ENCODE data around the gene NRG3.
"Not testable (repeated sequence)": the region's sequence is repeated elsewhere in the genome, so short reads cannot be mapped to it uniquely, and the experiment has no call there.

The NRG3 gene

DNA sequence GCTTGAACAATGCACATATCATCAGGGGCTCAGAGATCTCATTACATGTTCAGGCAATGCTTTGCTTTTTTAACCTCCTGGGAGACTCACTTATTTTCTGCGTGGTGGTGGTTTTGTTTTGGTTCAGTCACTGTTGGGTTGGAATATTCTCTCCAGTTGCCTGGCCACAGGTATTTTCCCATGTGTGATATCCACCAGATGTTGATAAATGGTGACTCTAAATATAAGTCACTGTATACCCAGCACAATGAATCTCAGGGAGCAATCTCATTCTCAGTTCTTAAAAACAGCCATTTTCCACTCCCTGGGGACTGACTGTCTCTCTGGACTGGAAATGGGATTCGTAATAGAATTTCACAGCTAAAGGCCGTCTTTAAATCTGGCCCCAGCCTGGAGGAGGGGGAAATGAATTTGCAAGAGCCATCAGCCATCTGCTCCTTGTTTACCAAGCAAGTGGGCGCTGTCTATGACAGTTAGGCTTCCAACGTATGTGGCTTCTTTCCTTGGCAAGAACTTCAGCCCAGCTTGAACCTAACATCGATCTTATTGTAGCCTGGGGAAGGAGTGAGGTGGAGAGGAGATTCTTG, 1106.2 kb downstream of the NRG3 start:
- no peak for DNase-seq (ENCODE audit: low read depth in 2 of 2)

DNA sequence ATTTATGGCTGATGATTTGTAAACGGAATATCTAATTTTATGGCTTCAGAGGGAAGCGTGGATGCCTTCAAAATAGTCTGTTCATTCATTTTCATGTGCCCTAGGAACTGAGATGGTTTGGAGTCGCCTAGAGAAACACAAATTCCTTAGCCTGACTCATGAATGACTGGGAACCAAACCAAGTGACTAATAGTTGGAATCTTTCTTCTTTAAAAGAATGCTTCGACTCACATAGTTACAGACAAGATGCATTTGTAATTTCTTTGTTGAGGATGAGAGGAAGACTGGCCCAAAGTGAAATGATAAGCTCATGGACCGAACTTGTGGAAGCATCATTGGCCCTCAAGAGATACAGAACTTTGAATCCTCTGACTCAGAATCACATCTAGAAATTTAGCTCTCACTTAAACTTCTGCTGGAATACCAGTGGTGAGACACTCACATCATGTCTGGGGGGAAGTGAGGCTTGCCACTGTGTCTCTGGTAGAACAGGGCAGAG, 1107.2 kb downstream of the NRG3 start:
- no peak for DNase-seq (ENCODE audit: low read depth in 2 of 2)

DNA sequence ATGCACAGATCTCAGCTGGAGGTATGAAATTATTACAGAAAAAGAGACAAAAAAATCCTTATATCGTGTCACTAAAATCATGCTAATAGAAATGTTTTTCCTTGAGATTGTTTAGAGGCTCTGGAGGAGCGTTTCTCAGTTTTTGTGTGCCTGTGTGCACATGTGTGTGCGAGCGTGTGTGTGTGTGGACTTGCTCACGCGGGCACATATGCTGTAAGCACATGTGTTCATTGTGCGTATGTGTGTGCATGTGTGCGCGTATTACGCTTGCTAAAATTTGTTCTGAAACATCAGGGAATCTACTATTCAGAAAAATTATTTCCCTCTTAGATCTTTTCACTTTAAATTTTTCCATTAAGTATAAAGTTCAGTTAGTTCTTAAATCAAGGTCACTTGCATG, 1111.2 kb downstream of the NRG3 start:
- no peak for DNase-seq (ENCODE audit: low read depth in 2 of 2)

DNA sequence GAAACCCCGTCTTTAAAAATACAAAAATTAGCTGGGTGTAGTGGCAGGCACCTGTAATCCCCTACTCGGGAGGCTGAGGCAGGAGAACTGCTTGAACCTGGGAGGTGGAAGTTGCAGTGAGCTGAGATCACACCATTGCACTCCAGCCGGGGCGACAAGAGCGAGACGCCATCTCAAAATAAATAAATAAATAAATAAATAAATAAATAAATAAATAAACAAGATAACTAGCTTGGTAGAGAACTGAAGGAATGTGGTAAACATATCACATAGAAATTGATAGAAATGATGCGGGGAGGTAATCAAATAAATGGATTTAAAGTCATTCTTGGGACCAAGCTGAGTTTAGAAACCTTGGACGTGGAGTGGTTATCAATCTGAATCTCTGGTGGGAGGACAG, 1131.5 kb downstream of the NRG3 start:
- not testable (repeated sequence) for DNase-seq (ENCODE audit: low read depth in 2 of 2)

DNA sequence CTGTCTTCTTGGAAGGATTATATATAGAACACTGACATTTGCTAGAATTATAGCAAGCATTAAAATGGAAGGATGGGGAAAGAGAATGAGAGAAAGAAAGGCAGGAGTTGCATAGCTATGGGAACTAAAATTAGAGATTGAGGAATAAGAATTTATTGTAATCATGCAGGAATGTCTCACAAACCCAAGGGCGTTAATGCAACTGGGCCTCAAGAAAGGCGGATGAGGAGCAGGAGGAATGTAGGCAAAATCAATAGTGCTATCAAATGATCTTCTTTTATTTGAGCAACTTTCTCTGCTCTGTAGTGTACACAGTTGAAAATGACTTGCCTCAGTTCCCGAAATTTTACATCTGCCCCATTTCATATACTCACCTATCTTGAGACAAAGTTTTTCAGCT, 1132.5 kb downstream of the NRG3 start:
- DNase-seq (ENCODE audit: low read depth in 2 of 2) = no peak

DNA sequence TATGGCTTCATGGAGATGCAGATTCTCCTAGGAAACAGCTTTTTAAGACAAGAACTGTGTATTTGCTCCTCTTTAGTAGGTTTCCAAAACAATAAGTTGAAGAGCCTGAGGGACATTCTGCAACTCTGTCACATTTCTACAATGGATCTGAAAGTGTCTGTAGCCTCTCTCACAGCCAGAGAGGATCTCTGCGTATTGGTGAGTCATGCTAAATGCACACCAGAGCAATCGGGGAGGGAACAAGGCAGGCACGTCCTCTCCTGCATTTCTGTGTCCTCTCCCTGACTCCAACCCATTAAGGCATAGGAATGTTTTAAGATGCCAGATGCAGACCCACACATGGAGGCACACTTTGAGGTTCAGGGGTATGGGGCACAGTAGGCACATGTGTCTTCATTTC, 1137.9 kb downstream of the NRG3 start:
- no peak for DNase-seq (ENCODE audit: low read depth in 2 of 2)

DNA sequence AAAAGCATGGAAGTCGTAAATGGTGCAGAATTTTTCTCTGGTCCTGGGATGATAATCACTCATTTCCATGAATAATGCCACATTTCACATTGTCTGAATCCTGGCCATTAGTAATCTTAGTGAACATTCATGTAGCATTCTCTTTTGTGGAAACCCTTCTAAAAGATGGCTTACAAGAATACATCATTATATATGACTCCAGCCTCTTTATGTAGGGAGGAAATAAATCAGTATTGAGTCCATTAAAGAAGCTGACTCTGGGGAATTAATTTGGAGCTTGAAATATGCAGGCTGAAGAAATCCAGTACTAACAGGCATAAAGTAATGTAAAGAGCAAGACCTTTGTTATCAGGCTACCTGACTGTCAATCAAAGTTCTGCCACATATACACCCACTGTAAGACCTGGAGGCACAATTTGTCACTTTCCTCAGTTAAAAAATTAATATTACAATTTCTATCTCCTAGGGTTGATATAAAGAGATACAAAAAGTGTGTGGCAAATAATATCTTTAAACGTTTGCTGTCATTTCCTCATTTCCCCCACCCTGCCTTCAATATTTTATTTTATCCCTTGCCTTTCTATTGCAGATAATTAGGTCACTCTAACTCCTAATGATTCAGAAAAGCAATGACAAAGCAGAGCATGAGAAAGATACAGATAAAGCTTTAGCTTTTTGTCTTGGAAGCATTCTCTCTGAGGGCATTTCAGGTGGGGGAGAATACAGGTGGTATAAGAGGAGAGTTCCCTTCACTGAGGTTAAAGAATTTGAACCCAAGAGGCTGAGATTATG, 1142.3 kb downstream of the NRG3 start:
- DNase-seq (ENCODE audit: low read depth in 2 of 2) = no peak

DNA sequence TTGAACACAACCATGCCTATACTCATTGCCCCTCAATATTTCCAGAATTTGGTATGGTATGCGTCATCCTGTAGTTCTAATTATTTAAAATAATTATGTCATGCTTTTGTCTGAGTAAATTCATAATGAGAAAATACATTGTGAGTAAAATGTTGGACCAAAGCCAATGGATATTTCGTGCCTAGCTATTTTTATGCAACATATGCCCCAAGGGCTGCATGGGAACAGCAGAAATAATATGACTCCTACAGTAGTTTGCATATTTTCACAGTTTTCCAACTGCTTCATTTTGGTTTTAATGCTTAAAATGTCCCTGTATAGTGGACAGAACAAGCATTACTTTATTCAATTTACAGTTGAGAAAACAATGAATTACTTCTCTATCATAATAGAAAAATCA, 1148.7 kb downstream of the NRG3 start:
- DNase-seq (ENCODE audit: low read depth in 2 of 2) = no peak

All from stimulated activated CD4-positive, alpha-beta T cell treated with anti-CD3 and anti-CD28 coated beads, Interleukin-12 subunit alpha, Interleukin-12 subunit beta, amount 100 ng/mL, for 24 hours (primary cell).